ENCODE measurements around the gene FRMD4B. TPM values are rescaled to one million over a fixed set of nuclear protein-coding genes. Genes with fewer than 3 reads are reported as not detected.

FRMD4B gene
- total and polyA plus RNA-seq, 10 of the 15 experiments (the other 5 are each of a cell fraction or from before 2014, with no cell fraction given) = 3.9 to 11.4 (median 8.0) TPM

DNA sequence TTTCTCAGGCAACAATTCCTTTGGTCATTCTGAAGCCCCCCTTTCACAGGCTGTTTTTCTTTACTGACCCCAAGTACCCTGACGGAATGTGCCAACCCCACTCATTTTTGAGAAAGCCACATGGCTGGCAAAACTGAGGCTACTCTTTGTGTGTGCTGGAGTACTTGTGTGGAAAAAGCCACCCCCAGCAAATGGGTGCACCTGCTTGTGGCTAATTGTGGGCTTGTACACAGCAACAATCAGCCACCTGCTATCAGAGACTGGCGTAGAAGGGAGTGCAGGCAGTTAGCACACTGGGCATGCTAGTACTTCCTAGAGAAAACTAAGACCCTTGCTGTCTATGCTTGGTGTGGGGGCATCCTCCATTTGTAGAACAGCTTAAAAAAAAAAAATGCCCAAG lies 153.4 kb downstream of the FRMD4B start:
- ChIA-PET POLR2A (interaction anchor here (2.0 kb wide), 1 partner anchor 26 kb away, joined by 4 read pairs; no protein-coding TSS in a partner anchor), CTCF (interaction anchor here (1.0 to 9.6 kb wide), 4 partner anchors 10 to 73 kb away, joined by 3 to 161 read pairs (median 9); no protein-coding TSS in a partner anchor), SMC1A (ENCODE audit: uncharacterized antibody, unreplicated experiment) (interaction anchor here (7.3 to 12.9 kb wide), 2 partner anchors 71 to 74 kb away, joined by 98 to 120 read pairs; no protein-coding TSS in a partner anchor), RAD21 (ENCODE audit: unreplicated experiment) (interaction anchor here (0.7 to 3.1 kb wide), 3 partner anchors 54 to 79 kb away, joined by 3 to 8 read pairs (median 4); no protein-coding TSS in a partner anchor)
- H3K36me3 ChIP-seq (ENCODE audit: control insufficient read depth in 2 of 2, insufficient read depth in 2 of 2, low read length in 1 of 2) = no peaks in the 10 kb centered on the region
- H3K27me3 ChIP-seq (replicated peaks in 1 of 2; ENCODE audit: control insufficient read depth in 2 of 2, insufficient read depth in 2 of 2, low read length in 1 of 2) = no peaks in the 10 kb centered on the region
- no peak for DNase-seq (ENCODE audit: low read depth, low spot score)
- H3K4me3 ChIP-seq = no peak overlapping the region
- intact Hi-C loops (cut with micrococcal nuclease; ENCODE audit: unreplicated experiment) (no loop called here), in situ Hi-C loops (cut with MboI) (no loop called here)
- no peaks in the 10 kb centered on the region for H4K20me1 ChIP-seq (ENCODE audit: control insufficient read depth, insufficient read depth)
- BruUV-seq (replicated peaks) = no TSS peak
- no peak overlapping the region for H3K4me2 ChIP-seq (ENCODE audit: control insufficient read depth, insufficient read depth)
- no peak overlapping the region for H3K27ac ChIP-seq (ENCODE audit: control insufficient read depth, insufficient read depth)
- H3K9ac ChIP-seq (ENCODE audit: control insufficient read depth, insufficient read depth, low read length) = no peak overlapping the region
- H3K4me1 ChIP-seq (ENCODE audit: control insufficient read depth, insufficient read depth, low read length) = no peaks in the 10 kb centered on the region
- no peak for FAIRE-seq
- no peak for ATAC-seq
- H3K9me3 ChIP-seq (replicated peaks; ENCODE audit: control insufficient read depth, insufficient read depth, low read length) = no peaks in the 10 kb centered on the region
- 0% methylated on average over 2 of the region's 2 CpGs for WGBS (ENCODE audit: insufficient coverage, insufficient replicate concordance, low lambda C conversion rate, missing lambda C conversion rate)
- H2AFZ ChIP-seq (ENCODE audit: control insufficient read depth, low read depth, low read length) = no peak overlapping the region
- no peak for TF ChIP-seq HDAC2 (IDR thresholded peaks at IDR 0.05)
- no peak for TF ChIP-seq ZNF384 (IDR thresholded peaks at IDR 0.05; ENCODE audit: borderline replicate concordance, low read depth, low read length)
- no peak for TF ChIP-seq NFIC (IDR thresholded peaks at IDR 0.05; ENCODE audit: low read depth, low read length)
- TF ChIP-seq SMC3 (IDR thresholded peaks at IDR 0.05; ENCODE audit: borderline replicate concordance, low read length) = no peak
- no peak for TF ChIP-seq RCOR1 (conservative IDR thresholded peaks at IDR 0.05; ENCODE audit: low read depth, low read length)
- TF ChIP-seq, protein P1, sequence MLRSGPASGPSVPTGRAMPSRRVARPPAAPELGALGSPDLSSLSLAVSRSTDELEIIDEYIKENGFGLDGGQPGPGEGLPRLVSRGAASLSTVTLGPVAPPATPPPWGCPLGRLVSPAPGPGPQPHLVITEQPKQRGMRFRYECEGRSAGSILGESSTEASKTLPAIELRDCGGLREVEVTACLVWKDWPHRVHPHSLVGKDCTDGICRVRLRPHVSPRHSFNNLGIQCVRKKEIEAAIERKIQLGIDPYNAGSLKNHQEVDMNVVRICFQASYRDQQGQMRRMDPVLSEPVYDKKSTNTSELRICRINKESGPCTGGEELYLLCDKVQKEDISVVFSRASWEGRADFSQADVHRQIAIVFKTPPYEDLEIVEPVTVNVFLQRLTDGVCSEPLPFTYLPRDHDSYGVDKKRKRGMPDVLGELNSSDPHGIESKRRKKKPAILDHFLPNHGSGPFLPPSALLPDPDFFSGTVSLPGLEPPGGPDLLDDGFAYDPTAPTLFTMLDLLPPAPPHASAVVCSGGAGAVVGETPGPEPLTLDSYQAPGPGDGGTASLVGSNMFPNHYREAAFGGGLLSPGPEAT (IDR thresholded peaks at IDR 0.05; ENCODE audit: low read depth) = no peak
- TF ChIP-seq SUZ12 (IDR thresholded peaks at IDR 0.05; ENCODE audit: unreplicated experiment) = no peak
- no peaks in the 10 kb centered on the region for H3K79me2 ChIP-seq (ENCODE audit: control insufficient read depth, insufficient read depth, low read length)
